K562 (cell line): Measurements from ENCODE around the gene SKAP2. TPM values are rescaled to one million over a fixed set of nuclear protein-coding genes. Genes with fewer than 3 reads are reported as not detected.

Source experiments
- ATAC-seq: fragments of 200-7000 bp; cut with Tn5 transposase; 3 replicates; pipeline ENCODE4 v1.9.1; 2020; ENCODE audit warnings: moderate library complexity
- BruUV-seq: library from RNA; stranded (reverse); fragments of 400-500 nt; replicated peaks from 2 replicates; lab custom pipeline; 2021; lab: Mats Ljungman, UMichigan
- CTCF ChIA-PET: fragments of 300-600 bp; formaldehyde crosslinking; extraction: SDS; loops from one replicate; lab custom pipeline; 2021; ENCODE audit warnings: low intra/inter-chr PET ratio; lab: Yijun Ruan, JAX
- POLR2A ChIA-PET: fragments of 300-600, 350-650 bp; sonication (Branson Sonifier 250); formaldehyde crosslinking; extraction: SDS; loops from one replicate; lab custom pipeline; 2021; ENCODE audit warnings: antibody characterized with exemption, inconsistent platforms; lab: Yijun Ruan, JAX
- DNase-seq, 4 experiments: peaks; one replicate each; pipeline versions ENCODE4 v3.0.0 to v3.0.0-alpha.2; 2011 to 2018; ENCODE audit warnings: low spot score in 3 of 4, mixed read lengths in 3 of 4; ENCODE audit errors: extremely low read depth in 1 of 4
- FAIRE-seq: peaks from 2 replicates; lab custom pipeline; 2011; peaks lifted over from hg19 to GRCh38; lab: Jason Lieb, UNC
- H2AFZ ChIP-seq: 2 replicates; pipeline ENCODE4 v1.6.0; 2011; ENCODE audit warnings: low read depth, low read length, control low read depth, inconsistent platforms
- H3K27ac ChIP-seq: fragments of 200-600 bp; 3 replicates; pipeline ENCODE4 v1.8.0; 2011; ENCODE audit warnings: low read depth, mild to moderate bottlenecking, control low read depth, inconsistent platforms, low read length, moderate library complexity, mixed read lengths; ENCODE audit errors: extremely low read depth
- H3K27me3 ChIP-seq, 2 experiments: fragments of 300-600 bp in 1 of 2; 2 replicates in 1 of 2; 3 replicates in 1 of 2; pipeline versions ENCODE4 v1.6.0 to v1.8.0; 2011; ENCODE audit warnings: inconsistent platforms in 2 of 2, low read length in 2 of 2, mild to moderate bottlenecking in 1 of 2, mixed read lengths in 1 of 2, moderate library complexity in 1 of 2; ENCODE audit not compliant: control insufficient read depth in 2 of 2, insufficient read depth in 2 of 2
- H3K36me3 ChIP-seq: fragments of 300-600 bp; 3 replicates; pipeline ENCODE4 v1.8.0; 2011; ENCODE audit warnings: mild to moderate bottlenecking, low read length, inconsistent platforms; ENCODE audit not compliant: control insufficient read depth, insufficient read depth
- H3K4me1 ChIP-seq, 2 experiments: fragments of 200-600 bp in 1 of 2; replicated peaks in 1 of 2; 2 replicates in 1 of 2; 3 replicates in 1 of 2; pipeline versions ENCODE4 v1.5.1 to v1.8.0; 2011; ENCODE audit warnings: inconsistent platforms in 2 of 2, low read length in 2 of 2, mild to moderate bottlenecking in 1 of 2, mixed read lengths in 1 of 2, moderate library complexity in 1 of 2; ENCODE audit not compliant: control insufficient read depth in 2 of 2, insufficient read depth in 2 of 2
- H3K4me2 ChIP-seq: 2 replicates; pipeline ENCODE4 v1.6.1; 2011; ENCODE audit warnings: low read length, control low read depth, inconsistent platforms, mixed read lengths; ENCODE audit not compliant: insufficient read depth
- H3K4me3 ChIP-seq: fragments of 200-600 bp; sonication (generic), shearing (Covaris generic); 2 replicates; pipeline ENCODE4 v1.5.1; 2016; ENCODE audit warnings: control low read depth, inconsistent platforms
- H3K79me2 ChIP-seq: fragments of 200-600 bp; 3 replicates; pipeline ENCODE4 v1.8.0; 2011; ENCODE audit warnings: low read length, inconsistent platforms; ENCODE audit not compliant: control insufficient read depth, insufficient read depth
- H3K9ac ChIP-seq, 2 experiments: 2 replicates each; pipeline versions ENCODE4 v1.6.0 to v1.6.1; 2011; ENCODE audit warnings: low read depth in 2 of 2, low read length in 2 of 2, control low read depth in 1 of 2, inconsistent platforms in 1 of 2, mild to moderate bottlenecking in 1 of 2, mixed read lengths in 1 of 2; ENCODE audit not compliant: insufficient read depth in 1 of 2
- H3K9me1 ChIP-seq: one replicate; pipeline ENCODE4 v1.6.0; 2011; ENCODE audit warnings: inconsistent platforms, mild to moderate bottlenecking, low read length, moderate library complexity; ENCODE audit not compliant: control insufficient read depth, insufficient read depth
- H3K9me3 ChIP-seq: replicated peaks from 2 replicates; pipeline ENCODE4 v1.5.1; 2011; ENCODE audit warnings: low read depth, low read length, inconsistent platforms; ENCODE audit not compliant: control insufficient read depth, insufficient read depth
- H4K20me1 ChIP-seq: replicated peaks from 2 replicates; pipeline ENCODE4 v1.6.1; 2011; ENCODE audit warnings: low read length, inconsistent platforms, mixed read lengths; ENCODE audit not compliant: control insufficient read depth, insufficient read depth
- ATF2 ChIP-seq: sonication (generic); formaldehyde crosslinking; IDR thresholded peaks from 2 replicates; pipeline ENCODE4 v1.8.1; 2022; ENCODE audit warnings: missing genetic modification reagents
- SAP30 ChIP-seq: fragments of 200-600 bp; sonication (generic); IDR thresholded peaks from 2 replicates; pipeline ENCODE4 v1.6.1; 2012; ENCODE audit warnings: borderline replicate concordance, low read depth, mild to moderate bottlenecking, moderate library complexity, low read length, control low read depth, inconsistent platforms; ENCODE audit not compliant: insufficient read depth, poor library complexity, severe bottlenecking
- SMARCA5 ChIP-seq: fragments of 450-650 bp; IDR thresholded peaks from 2 replicates; pipeline ENCODE4 v1.6.1; 2016
- TAF1 ChIP-seq: IDR thresholded peaks from 2 replicates; pipeline ENCODE4 v1.6.1; 2011; ENCODE audit warnings: mild to moderate bottlenecking, low read length, moderate library complexity; ENCODE audit not compliant: insufficient read depth, control insufficient read depth, severe bottlenecking; ENCODE audit errors: extremely low read depth
- ZMIZ1 ChIP-seq, 2 experiments: fragments of 150-350 bp in 1 of 2; IDR thresholded peaks; 2 replicates each; pipeline ENCODE4 v1.6.1; 2012 to 2016; ENCODE audit warnings: low read depth in 2 of 2, low read length in 2 of 2, mild to moderate bottlenecking in 1 of 2, moderate library complexity in 1 of 2
- ZNF407 ChIP-seq: fragments of 450-650 bp; IDR thresholded peaks from 2 replicates; pipeline ENCODE4 v1.6.1; 2016; ENCODE audit warnings: low read depth
- WGBS: fragments of 100-300 bp; shearing (Covaris generic); methylation state at CpG from one replicate; pipeline ENCODE4 v1.1.6; 2016; ENCODE audit warnings: low coverage, mixed read lengths; ENCODE audit not compliant: insufficient coverage; ENCODE audit errors: missing lambda C conversion rate; 5-methylcytosine and 5-hydroxymethylcytosine counted together
- in situ Hi-C: fragments of 300-500 bp; cut with MboI; formaldehyde crosslinking; loops from 4 replicates; pipeline ENCODE4 v1.15.0; 2018; ENCODE audit warnings: inconsistent platforms, mixed read lengths
- intact Hi-C: fragments of 100-400 bp; cut with micrococcal nuclease; formaldehyde crosslinking; loops from 2 replicates; pipeline ENCODE4 v1.14.2; 2022
- polyA plus RNA-seq, 8 experiments: library from polyadenylated mRNA; depleted of rRNA in 4 of 8; stranded (reverse) in 5 of 8; unstranded in 3 of 8; fragments of >200 nt; fragmentation: Nextera tagmentation in 2 of 8; fragmentation: Illumina TruSeq in 1 of 8; extraction: Ambion mirVana in 2 of 8; extraction: Trizol in 1 of 8; gene quantifications; 2 replicates each; pipeline versions ENCODE4 v1.2.1 to v1.2.3, GENCODE V29; 2011 to 2014; ENCODE audit warnings: inconsistent platforms in 1 of 8, missing spikeins in 1 of 8
- total RNA-seq, 7 experiments: library from RNA; depleted of rRNA in 6 of 7; stranded (reverse); fragments of >200 nt in 6 of 7; fragmentation: Illumina TruSeq in 2 of 7; extraction: Trizol in 2 of 7; gene quantifications; 2 replicates each; pipeline versions ENCODE4 v1.2.1 to v1.2.3, GENCODE V29; 2011 to 2021; ENCODE audit warnings: low replicate concordance in 1 of 7

The SKAP2 gene
- total and polyA plus RNA-seq, 9 of the 15 experiments (the other 6 are each of a cell fraction or from before 2014, with no cell fraction given): 4.2 to 11.7 (median 8.3) TPM

GRCh38 chr7:26684447-26684846, 179.9 kb downstream of the SKAP2 start (continued):
- TF ChIP-seq ZMIZ1 (IDR thresholded peaks at IDR 0.05; ENCODE audit: low read depth in 2 of 2, low read length in 2 of 2): no peak

- ChIA-PET CTCF (interaction anchor here (0.6 kb wide), 1 partner anchor 1409 kb away, joined by 5 read pairs; no protein-coding TSS in a partner anchor), POLR2A (interaction anchor here (0.6 to 1.3 kb wide), 2 partner anchors 9 to 427 kb away, joined by 3 to 4 read pairs; no protein-coding TSS in a partner anchor)
- Histone ChIP-seq H3K27ac (no peak overlapping the region), H3K4me2 (no peak overlapping the region), H3K79me2 (no peaks in the 10 kb centered on the region), H3K9me3 (no peaks in the 10 kb centered on the region), H3K27me3 (no peaks in the 10 kb centered on the region), H3K36me3 (no peaks in the 10 kb centered on the region), H3K4me1 (no peaks in the 10 kb centered on the region; a peak in 2 of 5 replicates), H3K9me1 (no peaks in the 10 kb centered on the region), H3K9ac (no peak overlapping the region), H4K20me1 (no peaks in the 10 kb centered on the region), H2AFZ (no peak overlapping the region), H3K4me3 (no peak overlapping the region)
- WGBS: 0% methylated on average over 1 of the region's 1 CpG
- no peak for FAIRE-seq
- no peak for ATAC-seq
- in situ Hi-C loops: no loop called here
- intact Hi-C loops: loop anchor here (2.0 kb wide), 1 partner anchor 478 kb away; no protein-coding TSS in a partner anchor
- BruUV-seq: no TSS peak
- no peak for DNase-seq
- TF ChIP-seq ATF2 (CRISPR knock-in tag): no peak
- no peak for TF ChIP-seq SMARCA5
- TF ChIP-seq TAF1: no peak
- no peak for TF ChIP-seq SAP30
- TF ChIP-seq ZNF407: no peak
Observed at GRCh38 chr7:26683277-26683676, 181.1 kb downstream of the SKAP2 start.
